GM23338 (cell line): Measurements from ENCODE around the gene KCNK15. TPM values are rescaled to one million over a fixed set of nuclear protein-coding genes. Genes with fewer than 3 reads are reported as not detected.

Experiments used
- ATAC-seq: fragments of 200-7000 bp; cut with Tn5 transposase; 3 replicates; pipeline ENCODE4 v1.9.1; 2020
- DNase-seq: peaks from one replicate; pipeline ENCODE4 v3.0.0-alpha.2; 2015; ENCODE audit warnings: low spot score
- H2AFZ ChIP-seq: fragments of 200-600 bp; sonication (generic); 2 replicates; pipeline ENCODE4 v1.8.0; 2016; ENCODE audit warnings: antibody characterized with exemption, mild to moderate bottlenecking, moderate library complexity
- H3F3A ChIP-seq: fragments of 200-600 bp; sonication (generic); replicated peaks from 2 replicates; pipeline ENCODE4 v1.8.0; 2017; ENCODE audit warnings: antibody characterized with exemption, mixed run types, low read depth
- H3K27ac ChIP-seq: fragments of 200-600 bp; sonication (generic); 2 replicates; pipeline ENCODE4 v1.6.1; 2016; ENCODE audit warnings: low read depth
- H3K27me3 ChIP-seq: fragments of 200-600 bp; sonication (generic); 2 replicates; pipeline ENCODE4 v1.8.0; 2016; ENCODE audit warnings: mild to moderate bottlenecking, mixed run types, moderate library complexity; ENCODE audit not compliant: insufficient read depth
- H3K36me3 ChIP-seq: fragments of 200-600 bp; sonication (generic); 2 replicates; pipeline ENCODE4 v1.8.0; 2016; ENCODE audit warnings: mild to moderate bottlenecking; ENCODE audit not compliant: insufficient read depth
- H3K4me1 ChIP-seq: fragments of 200-600 bp; sonication (generic); 2 replicates; pipeline ENCODE4 v1.8.0; 2016; ENCODE audit warnings: mild to moderate bottlenecking, moderate library complexity; ENCODE audit not compliant: insufficient read depth
- H3K4me2 ChIP-seq: fragments of 200-600 bp; sonication (generic); 2 replicates; pipeline ENCODE4 v1.7.1; 2017; ENCODE audit warnings: mixed run types
- H3K4me3 ChIP-seq: fragments of 200-600 bp; sonication (generic); 2 replicates; pipeline ENCODE4 v1.6.1; 2016; ENCODE audit warnings: mixed run types
- H3K79me2 ChIP-seq: fragments of 200-600 bp; sonication (generic); replicated peaks from 2 replicates; pipeline ENCODE4 v1.8.0; 2017; ENCODE audit warnings: mild to moderate bottlenecking; ENCODE audit not compliant: insufficient read depth
- H3K9me2 ChIP-seq: fragments of 200-600 bp; sonication (generic); 2 replicates; pipeline ENCODE4 v1.8.0; 2017; ENCODE audit not compliant: insufficient read depth
- H4K20me1 ChIP-seq: fragments of 200-600 bp; sonication (generic); replicated peaks from 2 replicates; pipeline ENCODE4 v1.8.0; 2017; ENCODE audit warnings: mild to moderate bottlenecking; ENCODE audit not compliant: insufficient read depth
- H3K27ac Mint-ChIP-seq: 2 replicates; pipeline ENCODE4 v1.8.0; 2020; ENCODE audit warnings: inconsistent platforms, mild to moderate bottlenecking, moderate library complexity, mixed read lengths
- H3K27me3 Mint-ChIP-seq: 3 replicates; pipeline ENCODE4 v1.8.0; 2022; ENCODE audit warnings: low read depth, mild to moderate bottlenecking, moderate library complexity, mixed read lengths, inconsistent platforms; ENCODE audit not compliant: insufficient read depth, poor library complexity
- H3K36me3 Mint-ChIP-seq: 3 replicates; pipeline ENCODE4 v1.8.0; 2021; ENCODE audit warnings: low read depth, mild to moderate bottlenecking, inconsistent platforms, moderate library complexity, mixed read lengths
- H3K4me1 Mint-ChIP-seq: 3 replicates; pipeline ENCODE4 v1.8.0; 2020; ENCODE audit warnings: mild to moderate bottlenecking, inconsistent platforms, mixed read lengths
- H3K4me3 Mint-ChIP-seq: 3 replicates; pipeline ENCODE4 v1.8.0; 2021; ENCODE audit warnings: moderate library complexity, mild to moderate bottlenecking, inconsistent platforms, mixed read lengths
- H3K9me3 Mint-ChIP-seq: 3 replicates; pipeline ENCODE4 v1.8.0; 2020; ENCODE audit warnings: moderate library complexity, mild to moderate bottlenecking, inconsistent platforms, mixed read lengths
- NANOG ChIP-seq: IDR thresholded peaks from 2 replicates; pipeline ENCODE4 v1.6.1; 2016; ENCODE audit warnings: antibody characterized with exemption, borderline replicate concordance
- ZNF331 ChIP-seq: fragments of 250-450 bp; sonication (Bioruptor Pico); IDR thresholded peaks from 2 replicates; pipeline ENCODE4 v1.5.0; 2020; ENCODE audit warnings: low read depth, mild to moderate bottlenecking, moderate library complexity
- polyA plus RNA-seq: library from polyadenylated mRNA; unstranded; fragments of >200 nt; fragmentation: Nextera tagmentation; extraction: Ambion mirVana; gene quantifications from 2 replicates; pipeline ENCODE4 v1.2.1, GENCODE V29; 2016
- total RNA-seq: library from RNA; depleted of rRNA; stranded (reverse); fragments of >200 nt; shearing (Covaris generic); gene quantifications from 2 replicates; pipeline ENCODE4 v1.2.3, GENCODE V29; 2014
- TF ChIP-seq, protein P1 (sequence below): fragments of 250-450 bp; sonication (Bioruptor Pico); IDR thresholded peaks from 2 replicates; pipeline ENCODE4 v1.5.0; 2020; ENCODE audit warnings: mild to moderate bottlenecking, moderate library complexity
- TF ChIP-seq, protein P2 (sequence below), 2 experiments: fragments of 200-600 bp in 1 of 2; sonication (generic) in 1 of 2; conservative IDR thresholded peaks; 2 replicates each; pipeline versions ENCODE4 v1.5.1 to v1.6.1; 2016 to 2017; ENCODE audit warnings: antibody characterized with exemption in 2 of 2, low read depth in 2 of 2, mild to moderate bottlenecking in 2 of 2, moderate library complexity in 1 of 2
- TF ChIP-seq, protein P3 (sequence below): IDR thresholded peaks from one replicate; pipeline ENCODE4 v1.6.1; 2018; ENCODE audit warnings: antibody characterized with exemption; ENCODE audit not compliant: unreplicated experiment

KCNK15 gene
- total and polyA plus RNA-seq, 2 experiments from 2014 or later: 0.63 to 3.3 TPM

DNA sequence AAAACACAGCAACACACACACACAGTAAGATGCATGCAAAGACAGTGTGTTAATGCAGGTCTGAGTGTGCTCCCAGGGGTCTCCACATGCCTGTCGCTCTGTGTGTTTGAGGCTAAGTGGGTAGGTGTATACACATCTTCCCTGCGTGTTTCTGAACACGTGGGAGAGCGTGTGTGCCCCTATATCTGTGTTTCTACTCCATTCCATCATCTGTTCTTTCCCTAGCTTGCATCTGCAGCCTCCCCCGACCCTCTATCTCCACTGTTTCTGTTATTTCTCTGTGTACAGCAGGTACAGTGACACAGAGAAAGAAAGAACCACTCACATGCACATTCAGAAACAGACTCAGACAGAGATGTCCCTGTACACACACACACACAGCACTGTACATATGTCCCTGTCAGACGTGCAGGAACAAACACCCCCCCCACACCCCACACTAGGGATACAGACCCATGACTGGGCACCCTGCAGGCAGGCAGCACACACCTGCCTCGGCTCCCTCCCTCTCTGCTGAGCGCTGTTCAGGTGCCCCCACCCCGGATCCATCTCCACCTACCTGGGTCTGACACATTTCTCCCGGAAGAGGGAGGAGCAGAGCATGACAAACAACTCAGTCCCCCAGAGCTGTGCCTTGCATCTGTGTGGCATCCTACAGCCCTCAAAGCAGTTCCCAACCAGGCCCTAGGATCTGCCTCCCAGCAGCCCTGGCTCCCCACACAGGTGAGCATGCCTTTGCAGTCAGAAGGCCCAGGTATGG is 27.6 kb downstream of the KCNK15 start (continued):
- TF ChIP-seq, protein P1, sequence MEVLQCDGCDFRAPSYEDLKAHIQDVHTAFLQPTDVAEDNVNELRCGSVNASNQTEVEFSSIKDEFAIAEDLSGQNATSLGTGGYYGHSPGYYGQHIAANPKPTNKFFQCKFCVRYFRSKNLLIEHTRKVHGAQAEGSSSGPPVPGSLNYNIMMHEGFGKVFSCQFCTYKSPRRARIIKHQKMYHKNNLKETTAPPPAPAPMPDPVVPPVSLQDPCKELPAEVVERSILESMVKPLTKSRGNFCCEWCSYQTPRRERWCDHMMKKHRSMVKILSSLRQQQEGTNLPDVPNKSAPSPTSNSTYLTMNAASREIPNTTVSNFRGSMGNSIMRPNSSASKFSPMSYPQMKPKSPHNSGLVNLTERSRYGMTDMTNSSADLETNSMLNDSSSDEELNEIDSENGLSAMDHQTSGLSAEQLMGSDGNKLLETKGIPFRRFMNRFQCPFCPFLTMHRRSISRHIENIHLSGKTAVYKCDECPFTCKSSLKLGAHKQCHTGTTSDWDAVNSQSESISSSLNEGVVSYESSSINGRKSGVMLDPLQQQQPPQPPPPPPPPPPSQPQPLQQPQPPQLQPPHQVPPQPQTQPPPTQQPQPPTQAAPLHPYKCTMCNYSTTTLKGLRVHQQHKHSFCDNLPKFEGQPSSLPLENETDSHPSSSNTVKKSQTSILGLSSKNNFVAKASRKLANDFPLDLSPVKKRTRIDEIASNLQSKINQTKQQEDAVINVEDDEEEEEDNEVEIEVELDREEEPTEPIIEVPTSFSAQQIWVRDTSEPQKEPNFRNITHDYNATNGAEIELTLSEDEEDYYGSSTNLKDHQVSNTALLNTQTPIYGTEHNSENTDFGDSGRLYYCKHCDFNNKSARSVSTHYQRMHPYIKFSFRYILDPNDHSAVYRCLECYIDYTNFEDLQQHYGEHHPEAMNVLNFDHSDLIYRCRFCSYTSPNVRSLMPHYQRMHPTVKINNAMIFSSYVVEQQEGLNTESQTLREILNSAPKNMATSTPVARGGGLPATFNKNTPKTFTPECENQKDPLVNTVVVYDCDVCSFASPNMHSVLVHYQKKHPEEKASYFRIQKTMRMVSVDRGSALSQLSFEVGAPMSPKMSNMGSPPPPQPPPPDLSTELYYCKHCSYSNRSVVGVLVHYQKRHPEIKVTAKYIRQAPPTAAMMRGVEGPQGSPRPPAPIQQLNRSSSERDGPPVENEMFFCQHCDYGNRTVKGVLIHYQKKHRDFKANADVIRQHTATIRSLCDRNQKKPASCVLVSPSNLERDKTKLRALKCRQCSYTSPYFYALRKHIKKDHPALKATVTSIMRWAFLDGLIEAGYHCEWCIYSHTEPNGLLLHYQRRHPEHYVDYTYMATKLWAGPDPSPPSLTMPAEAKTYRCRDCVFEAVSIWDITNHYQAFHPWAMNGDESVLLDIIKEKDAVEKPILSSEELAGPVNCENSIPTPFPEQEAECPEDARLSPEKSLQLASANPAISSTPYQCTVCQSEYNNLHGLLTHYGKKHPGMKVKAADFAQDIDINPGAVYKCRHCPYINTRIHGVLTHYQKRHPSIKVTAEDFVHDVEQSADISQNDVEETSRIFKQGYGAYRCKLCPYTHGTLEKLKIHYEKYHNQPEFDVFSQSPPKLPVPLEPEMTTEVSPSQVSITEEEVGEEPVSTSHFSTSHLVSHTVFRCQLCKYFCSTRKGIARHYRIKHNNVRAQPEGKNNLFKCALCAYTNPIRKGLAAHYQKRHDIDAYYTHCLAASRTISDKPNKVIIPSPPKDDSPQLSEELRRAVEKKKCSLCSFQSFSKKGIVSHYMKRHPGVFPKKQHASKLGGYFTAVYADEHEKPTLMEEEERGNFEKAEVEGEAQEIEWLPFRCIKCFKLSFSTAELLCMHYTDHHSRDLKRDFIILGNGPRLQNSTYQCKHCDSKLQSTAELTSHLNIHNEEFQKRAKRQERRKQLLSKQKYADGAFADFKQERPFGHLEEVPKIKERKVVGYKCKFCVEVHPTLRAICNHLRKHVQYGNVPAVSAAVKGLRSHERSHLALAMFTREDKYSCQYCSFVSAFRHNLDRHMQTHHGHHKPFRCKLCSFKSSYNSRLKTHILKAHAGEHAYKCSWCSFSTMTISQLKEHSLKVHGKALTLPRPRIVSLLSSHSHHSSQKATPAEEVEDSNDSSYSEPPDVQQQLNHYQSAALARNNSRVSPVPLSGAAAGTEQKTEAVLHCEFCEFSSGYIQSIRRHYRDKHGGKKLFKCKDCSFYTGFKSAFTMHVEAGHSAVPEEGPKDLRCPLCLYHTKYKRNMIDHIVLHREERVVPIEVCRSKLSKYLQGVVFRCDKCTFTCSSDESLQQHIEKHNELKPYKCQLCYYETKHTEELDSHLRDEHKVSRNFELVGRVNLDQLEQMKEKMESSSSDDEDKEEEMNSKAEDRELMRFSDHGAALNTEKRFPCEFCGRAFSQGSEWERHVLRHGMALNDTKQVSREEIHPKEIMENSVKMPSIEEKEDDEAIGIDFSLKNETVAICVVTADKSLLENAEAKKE (CRISPR knock-in tag): no peak
- TF ChIP-seq, protein P2, sequence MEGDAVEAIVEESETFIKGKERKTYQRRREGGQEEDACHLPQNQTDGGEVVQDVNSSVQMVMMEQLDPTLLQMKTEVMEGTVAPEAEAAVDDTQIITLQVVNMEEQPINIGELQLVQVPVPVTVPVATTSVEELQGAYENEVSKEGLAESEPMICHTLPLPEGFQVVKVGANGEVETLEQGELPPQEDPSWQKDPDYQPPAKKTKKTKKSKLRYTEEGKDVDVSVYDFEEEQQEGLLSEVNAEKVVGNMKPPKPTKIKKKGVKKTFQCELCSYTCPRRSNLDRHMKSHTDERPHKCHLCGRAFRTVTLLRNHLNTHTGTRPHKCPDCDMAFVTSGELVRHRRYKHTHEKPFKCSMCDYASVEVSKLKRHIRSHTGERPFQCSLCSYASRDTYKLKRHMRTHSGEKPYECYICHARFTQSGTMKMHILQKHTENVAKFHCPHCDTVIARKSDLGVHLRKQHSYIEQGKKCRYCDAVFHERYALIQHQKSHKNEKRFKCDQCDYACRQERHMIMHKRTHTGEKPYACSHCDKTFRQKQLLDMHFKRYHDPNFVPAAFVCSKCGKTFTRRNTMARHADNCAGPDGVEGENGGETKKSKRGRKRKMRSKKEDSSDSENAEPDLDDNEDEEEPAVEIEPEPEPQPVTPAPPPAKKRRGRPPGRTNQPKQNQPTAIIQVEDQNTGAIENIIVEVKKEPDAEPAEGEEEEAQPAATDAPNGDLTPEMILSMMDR (conservative IDR thresholded peaks at IDR 0.05; ENCODE audit: low read depth in 2 of 2): no peak
- no peak for TF ChIP-seq NANOG

DNA sequence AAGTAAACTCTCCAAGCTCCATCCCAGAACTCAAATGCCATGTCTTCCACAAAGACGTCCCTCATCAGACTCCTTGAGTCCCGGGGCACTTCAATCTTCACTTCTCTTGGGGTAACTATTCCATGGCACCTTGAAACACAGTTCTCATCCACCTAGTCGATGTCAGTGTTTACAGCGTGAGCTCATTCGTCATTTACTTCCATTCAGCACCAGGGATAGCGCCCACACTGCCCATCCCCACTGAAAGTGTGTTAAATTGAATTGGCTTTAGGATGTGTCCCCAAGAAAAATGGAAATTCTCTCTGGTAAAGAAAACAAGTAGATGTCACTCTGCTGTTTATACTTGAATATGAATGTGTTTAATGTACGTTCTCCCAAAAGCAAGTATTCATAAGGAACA is 31.3 kb downstream of the KCNK15 start:
- no peak overlapping the region for H3K4me3 ChIP-seq
- DNase-seq (peak; percentile 78), ATAC-seq (peak; percentile 69)
- TF ChIP-seq, protein P3, sequence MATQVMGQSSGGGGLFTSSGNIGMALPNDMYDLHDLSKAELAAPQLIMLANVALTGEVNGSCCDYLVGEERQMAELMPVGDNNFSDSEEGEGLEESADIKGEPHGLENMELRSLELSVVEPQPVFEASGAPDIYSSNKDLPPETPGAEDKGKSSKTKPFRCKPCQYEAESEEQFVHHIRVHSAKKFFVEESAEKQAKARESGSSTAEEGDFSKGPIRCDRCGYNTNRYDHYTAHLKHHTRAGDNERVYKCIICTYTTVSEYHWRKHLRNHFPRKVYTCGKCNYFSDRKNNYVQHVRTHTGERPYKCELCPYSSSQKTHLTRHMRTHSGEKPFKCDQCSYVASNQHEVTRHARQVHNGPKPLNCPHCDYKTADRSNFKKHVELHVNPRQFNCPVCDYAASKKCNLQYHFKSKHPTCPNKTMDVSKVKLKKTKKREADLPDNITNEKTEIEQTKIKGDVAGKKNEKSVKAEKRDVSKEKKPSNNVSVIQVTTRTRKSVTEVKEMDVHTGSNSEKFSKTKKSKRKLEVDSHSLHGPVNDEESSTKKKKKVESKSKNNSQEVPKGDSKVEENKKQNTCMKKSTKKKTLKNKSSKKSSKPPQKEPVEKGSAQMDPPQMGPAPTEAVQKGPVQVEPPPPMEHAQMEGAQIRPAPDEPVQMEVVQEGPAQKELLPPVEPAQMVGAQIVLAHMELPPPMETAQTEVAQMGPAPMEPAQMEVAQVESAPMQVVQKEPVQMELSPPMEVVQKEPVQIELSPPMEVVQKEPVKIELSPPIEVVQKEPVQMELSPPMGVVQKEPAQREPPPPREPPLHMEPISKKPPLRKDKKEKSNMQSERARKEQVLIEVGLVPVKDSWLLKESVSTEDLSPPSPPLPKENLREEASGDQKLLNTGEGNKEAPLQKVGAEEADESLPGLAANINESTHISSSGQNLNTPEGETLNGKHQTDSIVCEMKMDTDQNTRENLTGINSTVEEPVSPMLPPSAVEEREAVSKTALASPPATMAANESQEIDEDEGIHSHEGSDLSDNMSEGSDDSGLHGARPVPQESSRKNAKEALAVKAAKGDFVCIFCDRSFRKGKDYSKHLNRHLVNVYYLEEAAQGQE: peak; percentile 88
- TF ChIP-seq ZNF331 (CRISPR knock-in tag): no peak
- no peak overlapping the region for H3K4me3 Mint-ChIP-seq
- H3K9me2 ChIP-seq: no peaks in the 10 kb centered on the region
- peaks cover 8% of the 10 kb centered on the region; the same call in 1 of the 2 replicates for H3K79me2 ChIP-seq
- H3K4me2 ChIP-seq: no peak overlapping the region
- peaks cover 42% of the 10 kb centered on the region for H4K20me1 ChIP-seq
- no peak overlapping the region for H3K27ac ChIP-seq
- H3K27me3 Mint-ChIP-seq: no peaks in the 10 kb centered on the region
- no peaks in the 10 kb centered on the region for H3K36me3 ChIP-seq
- H3K4me1 Mint-ChIP-seq: no peaks in the 10 kb centered on the region; the same call in 2 of the 3 replicates
- no peaks in the 10 kb centered on the region for H3K36me3 Mint-ChIP-seq
- no peak overlapping the region for H2AFZ ChIP-seq
- H3K27ac Mint-ChIP-seq: no peak overlapping the region
- H3K4me1 ChIP-seq: no peaks in the 10 kb centered on the region
- H3K27me3 ChIP-seq: no peaks in the 10 kb centered on the region
- H3K9me3 Mint-ChIP-seq: no peaks in the 10 kb centered on the region
- no peaks in the 10 kb centered on the region for H3F3A ChIP-seq
